Glomerular visceral epithelial cell (primary cell): ENCODE data around the gene CASD1.

Source experiments
- DNase-seq: peaks from one replicate; pipeline ENCODE4 v3.0.0-alpha.2; 2016; ENCODE audit errors: extremely low spot score

CASD1 gene

GRCh38 chr7:94580601-94581000 is 71.0 kb downstream of the CASD1 start:
- no peak for DNase-seq

- no peak for DNase-seq
Observed at GRCh38 chr7:94584113-94584512, 74.5 kb downstream of the CASD1 start.

GRCh38 chr7:94588075-94588474 is 78.5 kb downstream of the CASD1 start:
- DNase-seq = no peak

- DNase-seq = no peak
Observed at GRCh38 chr7:94590526-94591162, 81.0 kb downstream of the CASD1 start.

GRCh38 chr7:94591176-94591575 is 81.6 kb downstream of the CASD1 start:
- DNase-seq = no peak

GRCh38 chr7:94594882-94595281 is 85.3 kb downstream of the CASD1 start:
- DNase-seq = no peak

- DNase-seq = no peak
Observed at GRCh38 chr7:94595717-94596116, 86.1 kb downstream of the CASD1 start.

GRCh38 chr7:94600267-94600666 is 90.7 kb downstream of the CASD1 start:
- DNase-seq = no peak

- no peak for DNase-seq
Observed at GRCh38 chr7:94602181-94602580, 92.6 kb downstream of the CASD1 start.

GRCh38 chr7:94605031-94605430 is 95.4 kb downstream of the CASD1 start:
- DNase-seq = no peak
